SU-DHL-6 (cell line): Measurements from ENCODE around the gene GABRB3.

Source experiments
- H2AFZ ChIP-seq: fragments of 200-600 bp; sonication (generic); 2 replicates; pipeline ENCODE4 v1.6.1; 2014; ENCODE audit warnings: low read depth, mild to moderate bottlenecking, moderate library complexity, mixed read lengths, antibody characterized with exemption, low read length; ENCODE audit not compliant: severe bottlenecking
- H3F3A ChIP-seq: fragments of 200-600 bp; shearing (Covaris generic); 2 replicates; pipeline ENCODE4 v1.6.0; 2016; ENCODE audit warnings: antibody characterized with exemption, mild to moderate bottlenecking; ENCODE audit not compliant: insufficient read depth
- H3K27ac ChIP-seq: fragments of 200-600 bp; sonication (generic); 2 replicates; pipeline ENCODE4 v1.5.1; 2016; ENCODE audit warnings: low read depth, mild to moderate bottlenecking, low read length, moderate library complexity, mixed read lengths
- H3K27me3 ChIP-seq: fragments of 200-600 bp; sonication (generic), shearing (Covaris generic); 2 replicates; pipeline ENCODE4 v1.6.0; 2014; ENCODE audit warnings: mild to moderate bottlenecking, low read length
- H3K36me3 ChIP-seq: fragments of 200-600 bp; sonication (generic); 2 replicates; pipeline ENCODE4 v1.6.1; 2014; ENCODE audit warnings: mild to moderate bottlenecking, low read length, mixed read lengths
- H3K4me2 ChIP-seq: fragments of 300-600, 200-600 bp; shearing (Covaris generic), sonication (generic); 2 replicates; pipeline ENCODE4 v1.6.0; 2014; ENCODE audit warnings: low read length, low read depth, mild to moderate bottlenecking; ENCODE audit not compliant: poor library complexity, severe bottlenecking
- H3K4me3 ChIP-seq: fragments of 200-600 bp; sonication (generic); 2 replicates; pipeline ENCODE4 v1.5.1; 2014; ENCODE audit warnings: antibody characterized with exemption, low read length, mild to moderate bottlenecking, mixed read lengths; ENCODE audit not compliant: insufficient read depth, poor library complexity, severe bottlenecking
- H3K79me2 ChIP-seq: fragments of 200-600 bp; sonication (generic); 2 replicates; pipeline ENCODE4 v1.6.1; 2014; ENCODE audit warnings: mild to moderate bottlenecking, low read length, moderate library complexity; ENCODE audit not compliant: insufficient read depth
- H3K9ac ChIP-seq: fragments of 200-600 bp; sonication (generic); 2 replicates; pipeline ENCODE4 v1.7.0; 2014; ENCODE audit warnings: mild to moderate bottlenecking, low read length
- H3K9me2 ChIP-seq: fragments of 200-600 bp; sonication (generic); replicated peaks from 2 replicates; pipeline ENCODE4 v1.6.1; 2014; ENCODE audit warnings: low read length; ENCODE audit not compliant: insufficient read depth
- H3K9me3 ChIP-seq: fragments of 200-600 bp; sonication (generic); 2 replicates; pipeline ENCODE4 v1.6.1; 2014; ENCODE audit warnings: low read length, mixed read lengths; ENCODE audit not compliant: insufficient read depth
- H4K20me1 ChIP-seq: fragments of 200-600 bp; sonication (generic); 2 replicates; pipeline ENCODE4 v1.6.1; 2014; ENCODE audit warnings: low read depth, mild to moderate bottlenecking, antibody characterized with exemption, low read length, moderate library complexity, mixed read lengths
- CTCF ChIP-seq: fragments of 200-600 bp; sonication (generic); IDR thresholded peaks from one replicate; pipeline ENCODE4 v1.5.1; 2017; ENCODE audit warnings: antibody characterized with exemption, mild to moderate bottlenecking, low read length, moderate library complexity; ENCODE audit not compliant: insufficient read depth, poor library complexity, severe bottlenecking
- EZH2phosphoT487 ChIP-seq: fragments of 200-600 bp; sonication (generic), shearing (Covaris generic); conservative IDR thresholded peaks from 2 replicates; pipeline ENCODE4 v1.6.1; 2018; ENCODE audit warnings: mild to moderate bottlenecking, antibody characterized with exemption, low read length, moderate library complexity, mixed read lengths

The GABRB3 gene

GRCh38 chr15:26521691-26522198, 251.1 kb downstream of the GABRB3 start:
- no peaks in the 10 kb centered on the region for H3K36me3 ChIP-seq
- H3K27me3 ChIP-seq: no peaks in the 10 kb centered on the region
- H3K9ac ChIP-seq: no peak overlapping the region
- H3K79me2 ChIP-seq: no peaks in the 10 kb centered on the region
- no peak overlapping the region for H2AFZ ChIP-seq
- TF ChIP-seq CTCF (no peak), EZH2phosphoT487 (no peak)
- H3K4me2 ChIP-seq: no peak overlapping the region
- H3F3A ChIP-seq: no peaks in the 10 kb centered on the region
- no peak overlapping the region for H3K4me3 ChIP-seq
- H3K27ac ChIP-seq: no peak overlapping the region
- 0 out of 2 replicates have a peak, but pooled peaks cover 8% of the 10 kb centered on the region for H3K9me3 ChIP-seq
- no peaks in the 10 kb centered on the region for H4K20me1 ChIP-seq
- H3K9me2 ChIP-seq: no peaks in the 10 kb centered on the region

GRCh38 chr15:26521130-26521529, 251.7 kb downstream of the GABRB3 start:
- Histone ChIP-seq H3K9me3 (0 out of 2 replicates have a peak, but pooled peaks cover 8% of the 10 kb centered on the region), H2AFZ (no peak overlapping the region), H3K27ac (no peak overlapping the region), H3F3A (no peaks in the 10 kb centered on the region), H3K27me3 (no peaks in the 10 kb centered on the region), H3K9ac (no peak overlapping the region), H4K20me1 (no peaks in the 10 kb centered on the region), H3K36me3 (no peaks in the 10 kb centered on the region), H3K79me2 (no peaks in the 10 kb centered on the region), H3K4me3 (no peak overlapping the region), H3K9me2 (no peaks in the 10 kb centered on the region), H3K4me2 (no peak overlapping the region)
- TF ChIP-seq EZH2phosphoT487: no peak

GRCh38 chr15:26518885-26519284, 254.0 kb downstream of the GABRB3 start:
- H3K27me3 ChIP-seq: no peaks in the 10 kb centered on the region
- H2AFZ ChIP-seq: no peak overlapping the region
- no peak overlapping the region for H3K4me2 ChIP-seq
- no peaks in the 10 kb centered on the region for H4K20me1 ChIP-seq
- no peaks in the 10 kb centered on the region for H3K9me3 ChIP-seq
- no peaks in the 10 kb centered on the region for H3K9me2 ChIP-seq
- no peaks in the 10 kb centered on the region for H3F3A ChIP-seq
- no peak for TF ChIP-seq CTCF
- TF ChIP-seq EZH2phosphoT487: no peak
- H3K9ac ChIP-seq: no peak overlapping the region
- no peak overlapping the region for H3K4me3 ChIP-seq
- no peaks in the 10 kb centered on the region for H3K36me3 ChIP-seq
- H3K27ac ChIP-seq: no peak overlapping the region
- no peaks in the 10 kb centered on the region for H3K79me2 ChIP-seq

- H3K9ac ChIP-seq: no peak overlapping the region
- H3K9me3 ChIP-seq: no peaks in the 10 kb centered on the region
- TF ChIP-seq EZH2phosphoT487 (no peak), CTCF (no peak)
- H4K20me1 ChIP-seq: no peaks in the 10 kb centered on the region
- H3K79me2 ChIP-seq: no peaks in the 10 kb centered on the region
- H2AFZ ChIP-seq: no peak overlapping the region
- no peaks in the 10 kb centered on the region for H3K27me3 ChIP-seq
- no peak overlapping the region for H3K4me2 ChIP-seq
- no peaks in the 10 kb centered on the region for H3K9me2 ChIP-seq
- H3K36me3 ChIP-seq: no peaks in the 10 kb centered on the region
- no peak overlapping the region for H3K27ac ChIP-seq
- H3K4me3 ChIP-seq: no peak overlapping the region
- H3F3A ChIP-seq: no peaks in the 10 kb centered on the region
Measured at GRCh38 chr15:26516102-26516980, 256.5 kb downstream of the GABRB3 start.
